Midbrain (tissue), 1 donor: ENCODE measurements around the gene DCTN3.
A peak's percentile ranks its signal among the peaks of the same experiment; 100 is the strongest.

Experiments used
- DNase-seq: peaks from one replicate; lab custom pipeline; 2025; lab: John Stamatoyannopoulos, UW

Gene DCTN3

GRCh38 chr9:34623374-34624235, 3.3 kb upstream of the DCTN3 start:
- DNase-seq = no peak

GRCh38 chr9:34615132-34615531, 5.2 kb downstream of the DCTN3 start:
- no peak for DNase-seq

GRCh38 chr9:34612788-34613390, 7.4 kb downstream of the DCTN3 start:
- DNase-seq = peak; percentile 89

- DNase-seq = peak; percentile 89
These were observed 8.2 kb downstream of the DCTN3 start, which contains the start of gene RPP25L for GRCh38 chr9:34611811-34612787. Gene RPP25L (minus strand): TSS chr9:34612097. CDS start chr9:34611296, 801 bp downstream.

GRCh38 chr9:34611251-34611810, 9.0 kb downstream of the DCTN3 start:
- no peak for DNase-seq

GRCh38 chr9:34610434-34611206, 9.7 kb downstream of the DCTN3 start:
- DNase-seq = no peak

- no peak for DNase-seq
These were observed 13.0 kb downstream of the DCTN3 start for GRCh38 chr9:34607331-34607730.

GRCh38 chr9:34606905-34607304, 13.4 kb downstream of the DCTN3 start:
- no peak for DNase-seq

- no peak for DNase-seq
These were observed 14.1 kb downstream of the DCTN3 start for GRCh38 chr9:34606190-34606589.

- DNase-seq = peak; percentile 88
These were observed 16.6 kb downstream of the DCTN3 start for GRCh38 chr9:34603610-34604231.

GRCh38 chr9:34601937-34602573, 18.2 kb downstream of the DCTN3 start:
- DNase-seq = no peak

GRCh38 chr9:34600908-34601307, 19.4 kb downstream of the DCTN3 start:
- no peak for DNase-seq

GRCh38 chr9:34599546-34599945, 20.7 kb downstream of the DCTN3 start:
- DNase-seq = no peak

GRCh38 chr9:34594177-34594576, 26.1 kb downstream of the DCTN3 start:
- no peak for DNase-seq

GRCh38 chr9:34592895-34593601, 27.2 kb downstream of the DCTN3 start:
- peak; percentile 73 for DNase-seq

GRCh38 chr9:34591917-34592866, 28.1 kb downstream of the DCTN3 start:
- no peak for DNase-seq

GRCh38 chr9:34591248-34591916, 28.9 kb downstream of the DCTN3 start:
- DNase-seq = peak; percentile 87
